GM20000 (cell line): ENCODE data around the gene PTPRB.

Source experiments
- DNase-seq: peaks from one replicate; pipeline ENCODE4 v3.0.0; 2012; ENCODE audit warnings: low spot score
- CTCF ChIP-seq: IDR thresholded peaks from 2 replicates; pipeline ENCODE4 v1.5.1; 2012; ENCODE audit warnings: mild to moderate bottlenecking, control low read depth; ENCODE audit errors: extremely low read depth, missing control alignments

Gene PTPRB

DNA sequence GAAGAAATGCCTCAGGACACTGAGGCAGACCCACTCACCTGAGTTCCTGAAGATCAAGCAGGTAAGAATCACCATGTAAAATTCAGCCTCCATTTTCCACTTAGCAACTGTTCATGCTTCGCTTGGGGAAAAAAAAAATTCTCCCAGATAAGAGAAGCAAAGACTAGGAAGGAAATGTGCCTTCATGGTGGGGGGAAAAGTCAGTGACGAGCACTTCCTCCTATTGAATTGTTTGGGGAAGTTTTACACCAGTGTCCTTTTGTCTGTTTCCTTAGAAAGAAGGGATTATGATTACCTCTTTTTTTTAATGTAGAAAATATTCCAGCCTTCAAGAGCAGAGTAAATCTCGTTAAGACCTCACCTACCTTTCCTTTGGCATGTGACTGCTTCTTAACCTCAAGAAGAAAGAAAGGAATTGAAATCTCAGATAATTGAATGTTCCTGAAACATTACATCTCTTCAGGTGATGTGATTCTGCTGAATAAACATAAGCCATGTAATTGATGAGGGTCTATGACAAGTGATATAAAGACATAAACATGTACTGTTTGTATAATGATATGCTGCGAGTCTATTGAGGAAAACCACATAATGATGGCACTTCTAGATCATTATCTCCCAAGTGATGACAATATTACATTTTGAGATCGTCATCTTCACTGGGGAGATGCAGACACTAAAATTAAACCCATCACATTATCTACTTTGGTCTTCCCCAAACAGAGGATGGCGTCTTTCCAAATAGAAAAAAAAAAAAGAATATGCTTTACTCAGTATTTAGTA is at the start of gene PTPRB:
Gene PTPRB, minus strand, starts transcription at position 127 of the 783 bp plus-strand sequence. Its CDS starts 34 bp downstream, at position 93.
- no peak for TF ChIP-seq CTCF
- no peak for DNase-seq

- TF ChIP-seq CTCF = no peak
- DNase-seq = no peak
Measured at GRCh38 chr12:70686907-70687306, 49.7 kb upstream of the PTPRB start.

- TF ChIP-seq CTCF = no peak
- DNase-seq = no peak
Measured at GRCh38 chr12:70686299-70686698, 49.1 kb upstream of the PTPRB start.

- no peak for TF ChIP-seq CTCF
- DNase-seq = no peak
Measured at GRCh38 chr12:70683976-70684375, 46.7 kb upstream of the PTPRB start.

GRCh38 chr12:70671698-70672097 is 34.5 kb upstream of the PTPRB start:
- DNase-seq = no peak
- TF ChIP-seq CTCF = no peak

GRCh38 chr12:70670948-70671347 is 33.7 kb upstream of the PTPRB start:
- no peak for DNase-seq
- TF ChIP-seq CTCF = no peak

GRCh38 chr12:70667253-70667652 is 30.0 kb upstream of the PTPRB start:
- no peak for TF ChIP-seq CTCF
- DNase-seq = no peak
